Epithelial cell of esophagus (primary cell): ENCODE data around the gene SND1.
A peak's percentile ranks its signal among the peaks of the same experiment; 100 is the strongest.

Experiments
- DNase-seq: peaks from one replicate; pipeline ENCODE4 v3.0.0; 2010; ENCODE audit warnings: low read depth
- H3K4me3 ChIP-seq: 2 replicates; pipeline ENCODE4 v1.5.1; 2011; ENCODE audit warnings: mild to moderate bottlenecking, low read length, control low read depth
- CTCF ChIP-seq: IDR thresholded peaks from 2 replicates; pipeline ENCODE4 v1.5.1; 2011; ENCODE audit warnings: low read depth, mild to moderate bottlenecking, low read length, control low read depth, inconsistent platforms; ENCODE audit not compliant: insufficient read depth; ENCODE audit errors: missing control alignments

The SND1 gene

DNA sequence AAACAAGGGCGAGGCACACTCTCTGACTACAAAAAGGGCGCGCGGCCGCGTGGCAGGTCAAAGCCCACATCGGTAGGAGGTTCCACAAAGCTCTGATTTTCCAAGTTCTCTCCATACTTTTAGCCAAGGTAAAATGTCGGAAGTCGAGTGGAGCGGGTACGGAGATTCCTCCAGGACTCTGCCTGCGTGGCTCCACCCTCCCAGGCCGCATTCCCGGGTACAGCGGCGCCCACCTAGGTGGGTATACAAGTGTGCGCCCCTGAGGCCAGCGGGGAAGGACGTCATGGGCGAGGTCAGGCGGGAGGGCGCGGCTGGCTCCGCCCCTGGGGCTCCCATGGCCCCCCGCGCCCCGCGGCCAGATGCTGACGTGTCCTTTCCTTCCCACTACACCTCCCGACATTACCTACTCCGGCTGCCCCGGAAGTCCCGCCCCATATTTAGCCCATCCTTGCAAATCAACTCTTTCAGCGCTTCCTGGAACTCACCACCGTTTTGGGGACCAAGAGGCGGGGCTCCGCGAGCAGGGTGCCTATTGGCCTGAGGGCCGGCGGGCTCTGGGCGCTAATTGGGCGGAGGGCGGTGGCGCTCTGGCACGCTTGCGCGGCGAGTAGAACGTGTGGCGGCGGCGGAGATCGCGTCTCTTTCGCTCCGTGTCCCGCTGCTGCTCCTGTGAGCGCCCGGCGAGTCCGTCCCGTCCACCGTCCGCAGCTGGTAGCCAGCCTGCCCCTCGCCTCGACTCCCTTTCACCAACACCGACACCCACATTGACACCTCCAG is at the start of gene SND1:
Gene SND1 (plus strand): TSS at position 639 of the 777 bp plus-strand sequence. CDS start 180 bp downstream, outside the sequence.
- no peak for TF ChIP-seq CTCF
- peak; percentile 100 for DNase-seq
- peak within 1 kb of the TSS; percentile 93 for H3K4me3 ChIP-seq

GRCh38 chr7:127608446-127608845 is 43.5 kb upstream of the SND1 start:
- no peak overlapping the region for H3K4me3 ChIP-seq
- no peak for TF ChIP-seq CTCF
- DNase-seq, result no peak

GRCh38 chr7:127609297-127609696 is 42.7 kb upstream of the SND1 start:
- no peak for DNase-seq
- TF ChIP-seq CTCF, result no peak
- no peak overlapping the region for H3K4me3 ChIP-seq

DNA sequence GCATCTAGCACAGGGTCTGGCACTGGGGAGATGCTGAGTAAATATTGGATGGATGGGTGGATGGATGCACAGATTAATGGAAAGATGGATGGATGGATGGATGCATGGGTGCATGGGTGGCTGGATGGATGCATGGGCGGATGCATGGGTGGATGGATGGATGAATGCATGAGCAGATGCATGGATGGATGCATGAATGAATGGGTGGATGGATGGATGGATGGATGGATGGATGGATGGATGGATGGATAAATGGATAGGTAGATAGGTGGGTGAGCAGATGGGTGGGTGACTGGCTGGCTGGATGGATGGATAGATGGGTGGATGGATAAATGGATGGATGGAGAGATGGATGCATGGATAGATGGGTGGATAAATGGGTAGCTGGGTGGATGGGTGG is 39.7 kb upstream of the SND1 start:
- no peak overlapping the region for H3K4me3 ChIP-seq
- no peak for DNase-seq
- no peak for TF ChIP-seq CTCF

DNA sequence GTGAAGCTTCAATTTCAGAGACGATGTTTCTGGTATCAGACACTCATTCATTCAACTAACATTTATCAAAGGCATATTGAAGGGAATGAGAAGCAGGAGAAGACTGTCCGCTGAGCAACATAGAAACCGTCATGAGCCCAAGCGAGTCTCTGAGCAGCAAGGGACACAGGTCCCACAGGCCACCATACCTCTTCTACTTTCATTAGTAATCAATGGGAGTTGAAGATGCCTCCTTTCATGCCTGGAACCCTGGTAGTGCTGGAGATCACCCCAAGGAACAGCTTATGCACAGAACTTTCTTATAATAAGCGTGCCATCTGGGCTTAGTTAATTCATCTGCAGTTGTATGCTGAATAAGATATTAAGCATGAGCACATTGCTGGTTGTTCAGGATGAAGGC is 35.3 kb upstream of the SND1 start:
- no peak for TF ChIP-seq CTCF
- H3K4me3 ChIP-seq, result no peak overlapping the region
- no peak for DNase-seq

DNA sequence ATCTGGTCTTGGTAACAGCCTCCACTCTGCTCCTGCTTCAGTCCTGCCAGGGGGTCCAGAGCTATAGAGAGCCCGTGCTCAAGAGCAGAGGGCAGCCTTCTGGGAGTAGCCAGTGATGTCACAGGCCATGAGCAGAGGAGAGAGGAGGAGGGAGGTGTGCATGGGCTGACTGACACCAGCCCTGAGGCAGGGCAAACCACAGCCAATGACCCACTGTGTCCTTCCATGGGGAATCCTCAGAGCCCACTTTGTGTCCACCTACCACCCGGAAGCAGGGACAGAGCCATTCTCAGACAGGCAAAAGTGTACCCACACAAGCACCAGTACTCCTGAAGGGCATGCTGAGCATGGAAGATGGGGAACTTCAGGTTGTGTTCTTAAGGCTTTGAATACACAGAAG is 34.0 kb upstream of the SND1 start, which contains the start of gene PAX4:
Gene PAX4 (minus strand): TSS at position 101 of the 400 bp plus-strand sequence. CDS start 2,214 bp downstream, outside the sequence.
- no peak for DNase-seq

More for the DNA sequence above, 34.0 kb upstream of the SND1 start, which contains the start of gene PAX4:
- no peak for TF ChIP-seq CTCF
- H3K4me3 ChIP-seq, result no peak within 1 kb of the TSS
